B cell (primary cell): ENCODE results near the gene TSC1. TPM values are rescaled to one million over a fixed set of nuclear protein-coding genes. Genes with fewer than 3 reads are reported as not detected.

Source experiments
- ATAC-seq: fragments of 200-7000 bp; cut with Tn5 transposase; one replicate; pipeline ENCODE4 v1.10.0; 2021; ENCODE audit warnings: low read depth, mild to moderate bottlenecking, moderate number of reproducible peaks, moderate library complexity
- CTCF ChIA-PET: fragments of 350-600 bp; sonication (Branson Sonifier 250); formaldehyde crosslinking; loops from one replicate; lab custom pipeline; 2021; ENCODE audit warnings: antibody characterized with exemption, inconsistent platforms; lab: Charles Lee
- POLR2A ChIA-PET: fragments of 350-600 bp; sonication (Branson Sonifier 250); formaldehyde crosslinking; loops from one replicate; lab custom pipeline; 2021; ENCODE audit warnings: antibody characterized with exemption; lab: Charles Lee
- DNase-seq: peaks from one replicate; pipeline ENCODE4 v3.0.0; 2013
- H2AFZ ChIP-seq: 2 replicates; pipeline ENCODE4 v1.6.1; 2012; ENCODE audit warnings: mild to moderate bottlenecking, low read depth, low read length; ENCODE audit not compliant: insufficient read depth, poor library complexity, severe bottlenecking
- H3K27ac ChIP-seq, 2 donors: 1 replicate in 1 of 2; 2 replicates in 1 of 2; pipeline ENCODE4 v1.5.1; 2012 to 2013; ENCODE audit warnings: low read length in 2 of 2, mild to moderate bottlenecking in 2 of 2, moderate library complexity in 1 of 2
- H3K27me3 ChIP-seq, 4 experiments: fragments of 200-600 bp in 1 of 4; sonication (generic) in 1 of 4; replicated peaks in 1 of 4; 1 replicate in 2 of 4; 2 replicates in 2 of 4; pipeline versions ENCODE4 v1.6.1 to v1.7.0; 2013 to 2016; ENCODE audit warnings: low read length in 3 of 4, mild to moderate bottlenecking in 2 of 4, mixed read lengths in 1 of 4, moderate library complexity in 1 of 4; ENCODE audit not compliant: insufficient read depth in 4 of 4, control insufficient read depth in 3 of 4; ENCODE audit errors: control extremely low read depth in 1 of 4
- H3K36me3 ChIP-seq, 2 experiments: replicated peaks in 1 of 2; 1 replicate in 1 of 2; 2 replicates in 1 of 2; pipeline versions ENCODE4 v1.6.1 to v1.7.1; 2013; ENCODE audit warnings: low read length in 1 of 2; ENCODE audit not compliant: insufficient read depth in 2 of 2, control insufficient read depth in 1 of 2; ENCODE audit errors: control extremely low read depth in 1 of 2, extremely low read depth in 1 of 2
- H3K4me1 ChIP-seq, 2 donors: fragments of 200-600 bp in 1 of 2; sonication (generic) in 1 of 2; 1 replicate in 1 of 2; 2 replicates in 1 of 2; pipeline versions ENCODE4 v1.5.1 to v1.6.1; 2013 to 2017; ENCODE audit warnings: low read length in 2 of 2; ENCODE audit not compliant: control insufficient read depth in 2 of 2, insufficient read depth in 2 of 2
- H3K4me2 ChIP-seq: replicated peaks from 2 replicates; pipeline ENCODE3; 2012; ENCODE audit warnings: mild to moderate bottlenecking, low read depth, low read length; ENCODE audit not compliant: poor library complexity, severe bottlenecking
- H3K4me3 ChIP-seq, 5 experiments: fragments of 200-600 bp in 1 of 5; sonication (generic) in 1 of 5; 1 replicate in 3 of 5; 2 replicates in 2 of 5; pipeline versions ENCODE4 v1.5.1 to v1.7.0; 2011 to 2016; ENCODE audit warnings: low read length in 4 of 5, mild to moderate bottlenecking in 4 of 5, low read depth in 2 of 5, control low read depth in 1 of 5, moderate library complexity in 1 of 5; ENCODE audit not compliant: insufficient read depth in 1 of 5; ENCODE audit errors: control extremely low read depth in 1 of 5, extremely low read depth in 1 of 5
- H3K79me2 ChIP-seq: fragments of 200-600 bp; sonication (generic); one replicate; pipeline ENCODE4 v1.6.0; 2016; ENCODE audit warnings: low read length; ENCODE audit not compliant: control insufficient read depth, insufficient read depth
- H3K9ac ChIP-seq: fragments of 200-600 bp; sonication (generic); 2 replicates; pipeline ENCODE4 v1.6.1; 2017; ENCODE audit warnings: mild to moderate bottlenecking, low read length, moderate library complexity
- H3K9me3 ChIP-seq, 3 donors: one replicate each; pipeline versions ENCODE4 v1.6.1 to v1.7.1; 2013; ENCODE audit warnings: low read length in 2 of 3; ENCODE audit not compliant: control insufficient read depth in 2 of 3, insufficient read depth in 1 of 3; ENCODE audit errors: control extremely low read depth in 1 of 3
- H4K20me1 ChIP-seq: 2 replicates; pipeline ENCODE4 v1.6.0; 2012; ENCODE audit warnings: mild to moderate bottlenecking, low read length; ENCODE audit not compliant: insufficient read depth, control insufficient read depth, poor library complexity, severe bottlenecking
- H3K27ac Mint-ChIP-seq: one replicate; pipeline ENCODE4 v1.8.0; 2021; ENCODE audit warnings: mixed read lengths
- H3K27me3 Mint-ChIP-seq: one replicate; pipeline ENCODE4 v1.8.0; 2021; ENCODE audit warnings: mixed read lengths
- H3K4me1 Mint-ChIP-seq: one replicate; pipeline ENCODE4 v1.8.0; 2021; ENCODE audit warnings: mixed read lengths
- H3K4me3 Mint-ChIP-seq: one replicate; pipeline ENCODE4 v1.8.0; 2021; ENCODE audit warnings: mixed read lengths
- H3K9me3 Mint-ChIP-seq: one replicate; pipeline ENCODE4 v1.8.0; 2022; ENCODE audit warnings: mixed read lengths; ENCODE audit not compliant: insufficient read depth
- CTCF ChIP-seq: fragments of 200-600 bp; IDR thresholded peaks from one replicate; pipeline ENCODE4 v1.8.0; 2022; ENCODE audit warnings: antibody characterized with exemption, mild to moderate bottlenecking
- EZH2 ChIP-seq: IDR thresholded peaks from 2 replicates; pipeline ENCODE4 v1.6.1; 2012; ENCODE audit warnings: borderline replicate concordance, low read depth, mild to moderate bottlenecking, moderate library complexity, low read length; ENCODE audit not compliant: insufficient read depth, poor library complexity, severe bottlenecking
- WGBS: methylation state at CpG from one replicate; pipeline ENCODE4 v1.1.5; 2013; ENCODE audit warnings: missing lambda C conversion rate; ENCODE audit not compliant: insufficient coverage; 5-methylcytosine and 5-hydroxymethylcytosine counted together
- intact Hi-C: fragments of 100-400 bp; cut with micrococcal nuclease; formaldehyde crosslinking; loops from one replicate; pipeline ENCODE4 v1.10.0; 2022
- polyA plus RNA-seq: library from polyadenylated mRNA; depleted of rRNA; stranded (reverse); fragments of >200 nt; gene quantifications from 2 replicates; pipeline ENCODE4 v1.2.3, GENCODE V29; 2012
- total RNA-seq, 2 donors: library from RNA; stranded (reverse); fragments of 120-200 nt in 1 of 2; gene quantifications; 1 replicate in 1 of 2; 2 replicates in 1 of 2; pipeline versions ENCODE4 v1.2.3 to v1.2.4, GENCODE V29; 2013 to 2022

Gene TSC1
- total and polyA plus RNA-seq, 2 donors (not counting 1 experiment from before 2014, with no cell fraction given) = 34.4 to 102 TPM

- Histone ChIP-seq H3K9ac (no peak overlapping the region), H3K27ac (no peak overlapping the region), H3K79me2 (no peaks in the 10 kb centered on the region), H3K4me1 (peaks cover 8 to 9% of the 10 kb centered on the region in 2 donors), H3K4me3 (no peak overlapping the region), H2AFZ (no peak overlapping the region), H3K4me2 (no peak overlapping the region), H3K36me3 (no peaks in the 10 kb centered on the region), H3K9me3 (no peaks in the 10 kb centered on the region), H3K27me3 (peaks cover 0 to 41% (median 4%) of the 10 kb centered on the region in 4 experiments), H4K20me1 (no peaks in the 10 kb centered on the region)
- 50% methylated on average over 25 of the region's 26 CpGs for WGBS
- intact Hi-C loops = no loop called here
- Mint-ChIP-seq H3K27me3 (peaks cover 40% of the 10 kb centered on the region), H3K4me1 (peaks cover 9% of the 10 kb centered on the region), H3K9me3 (no peaks in the 10 kb centered on the region), H3K27ac (no peak overlapping the region), H3K4me3 (no peak overlapping the region)
- no peak for TF ChIP-seq EZH2
- TF ChIP-seq CTCF = no peak
- DNase-seq (no peak), ATAC-seq (no peak)
- CTCF ChIA-PET = no interaction called here
- POLR2A ChIA-PET = interaction anchor here (0.6 kb wide), 1 partner anchor 92 kb away, joined by 13 read pairs; no protein-coding TSS in a partner anchor
Observed at GRCh38 chr9:132986640-132987620, 42.5 kb upstream of the TSC1 start.

GRCh38 chr9:132986114-132986513, 41.7 kb upstream of the TSC1 start:
- peaks cover 7% of the 10 kb centered on the region for H3K4me1 Mint-ChIP-seq
- H3K4me3 Mint-ChIP-seq = no peak overlapping the region
- Histone ChIP-seq H3K9me3 (no peaks in the 10 kb centered on the region), H3K4me3 (no peak overlapping the region), H4K20me1 (no peaks in the 10 kb centered on the region), H3K4me2 (no peak overlapping the region), H3K9ac (no peak overlapping the region), H2AFZ (no peak overlapping the region), H3K4me1 (peaks cover 8 to 9% of the 10 kb centered on the region in 2 donors), H3K36me3 (no peaks in the 10 kb centered on the region), H3K79me2 (no peaks in the 10 kb centered on the region), H3K27ac (no peak overlapping the region), H3K27me3 (peaks cover 0 to 39% (median 4%) of the 10 kb centered on the region in 4 experiments)
- no peaks in the 10 kb centered on the region for H3K9me3 Mint-ChIP-seq
- intact Hi-C loops = no loop called here
- ATAC-seq (no peak), DNase-seq (no peak)
- CTCF ChIA-PET = no interaction called here
- peaks cover 36% of the 10 kb centered on the region for H3K27me3 Mint-ChIP-seq
- TF ChIP-seq CTCF (no peak), EZH2 (no peak)
- POLR2A ChIA-PET = no interaction called here
- no peak overlapping the region for H3K27ac Mint-ChIP-seq
- 90% methylated on average over 12 of the region's 13 CpGs for WGBS
